SH-SY5Y (cell line): Measurements from ENCODE around the gene LCE1E.

Experiments used
- GATA2 ChIP-seq: IDR thresholded peaks from 2 replicates; pipeline ENCODE4 v1.6.1; 2011; ENCODE audit warnings: mild to moderate bottlenecking, low read depth, low read length
- GATA3 ChIP-seq: IDR thresholded peaks from 2 replicates; pipeline ENCODE4 v1.6.1; 2011; ENCODE audit warnings: low read depth, mild to moderate bottlenecking, low read length, moderate library complexity

LCE1E gene

GRCh38 chr1:152760551-152761190, 25.4 kb upstream of the LCE1E start:
- TF ChIP-seq GATA2 (no peak), GATA3 (no peak)

- TF ChIP-seq GATA2 (no peak), GATA3 (no peak)
Measured at GRCh38 chr1:152761609-152762213, 24.3 kb upstream of the LCE1E start.

DNA sequence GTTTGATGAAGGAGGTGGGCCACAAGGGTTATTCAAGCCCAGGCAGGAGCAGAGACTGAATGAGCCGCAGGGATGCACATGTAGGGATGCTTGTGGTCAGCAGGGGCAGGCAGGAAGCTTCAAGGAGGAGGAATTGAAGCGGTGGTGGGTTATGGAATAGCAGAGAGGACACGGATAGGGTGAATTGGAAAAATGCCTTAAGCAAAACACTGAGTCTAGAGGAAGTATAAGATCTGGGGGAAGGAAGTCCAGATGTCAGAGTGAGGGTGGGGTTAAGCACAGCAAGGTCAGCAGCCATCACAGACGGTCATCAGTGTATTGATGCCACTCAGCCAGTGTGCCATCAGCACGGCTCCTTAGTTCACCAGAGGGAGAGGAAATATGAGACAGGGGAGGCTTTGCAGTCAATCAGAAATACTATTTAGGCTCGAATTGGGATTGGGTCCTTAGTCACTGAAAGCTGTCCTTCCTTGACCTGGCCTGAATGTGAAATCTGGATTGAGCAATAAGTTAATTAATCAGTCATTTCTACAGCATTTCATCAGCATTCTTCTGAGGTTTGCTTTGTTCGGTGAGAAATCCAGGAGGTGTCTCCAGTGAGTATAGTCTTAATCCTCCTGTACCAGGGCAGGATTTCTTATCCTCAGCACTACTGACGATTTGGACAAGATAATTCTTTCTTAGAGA, 17.1 kb upstream of the LCE1E start:
- TF ChIP-seq GATA2: no peak
- no peak for TF ChIP-seq GATA3

- TF ChIP-seq GATA2: no peak
- TF ChIP-seq GATA3: no peak
Measured at GRCh38 chr1:152770411-152770810, 15.6 kb upstream of the LCE1E start.

- no peak for TF ChIP-seq GATA2
- no peak for TF ChIP-seq GATA3
Measured at GRCh38 chr1:152774875-152775274, 11.2 kb upstream of the LCE1E start, which contains the start of gene LCE1F. Gene LCE1F (plus strand): TSS chr1:152775140. CDS start chr1:152776372, 1,232 bp downstream.

DNA sequence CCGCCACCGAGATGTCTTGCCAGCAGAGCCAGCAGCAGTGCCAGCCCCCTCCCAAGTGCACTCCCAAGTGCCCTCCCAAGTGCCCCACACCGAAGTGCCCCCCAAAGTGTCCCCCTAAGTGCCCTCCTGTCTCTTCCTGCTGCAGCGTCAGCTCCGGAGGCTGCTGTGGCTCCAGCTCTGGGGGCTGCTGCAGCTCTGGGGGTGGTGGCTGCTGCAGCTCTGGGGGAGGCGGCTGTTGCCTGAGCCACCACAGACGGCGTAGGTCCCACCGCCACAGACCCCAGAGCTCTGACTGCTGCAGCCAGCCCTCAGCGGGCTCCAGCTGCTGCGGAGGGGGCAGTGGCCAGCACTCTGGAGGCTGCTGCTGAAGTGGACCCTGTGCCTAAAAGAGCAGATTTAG, 9.7 kb upstream of the LCE1E start:
- TF ChIP-seq GATA3 (no peak), GATA2 (no peak)

DNA sequence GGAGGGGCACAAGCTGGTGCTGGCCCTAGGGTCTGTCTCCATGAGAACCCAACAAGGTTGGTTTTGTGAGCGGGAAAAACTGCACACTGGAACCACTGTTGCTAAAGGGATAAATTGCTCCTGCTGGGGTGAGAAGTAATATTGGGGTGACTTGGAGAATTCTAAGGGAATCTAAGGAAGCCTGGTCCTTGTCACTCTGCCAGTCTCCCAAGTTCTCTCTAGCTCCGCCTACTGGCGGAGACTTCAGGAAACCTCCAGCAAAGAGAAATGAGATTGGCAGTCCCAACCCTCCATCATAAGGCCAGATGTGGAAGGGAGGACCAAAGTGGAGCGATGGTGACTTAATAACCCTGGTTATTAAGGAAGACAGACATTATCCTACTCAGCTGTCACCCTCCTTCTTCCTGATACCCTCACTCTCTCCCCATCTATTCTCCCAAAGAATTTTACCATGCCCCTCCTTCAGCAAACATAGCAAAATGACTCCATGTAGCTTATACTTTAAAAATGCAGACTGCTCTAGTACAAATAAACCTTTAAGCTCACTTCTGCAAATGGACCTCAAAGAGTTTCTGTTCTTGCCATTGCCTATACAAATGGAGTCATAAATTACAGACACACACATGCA, 8.4 kb upstream of the LCE1E start:
- no peak for TF ChIP-seq GATA3
- no peak for TF ChIP-seq GATA2

GRCh38 chr1:152783095-152783494, 3.0 kb upstream of the LCE1E start:
- TF ChIP-seq GATA2: no peak
- TF ChIP-seq GATA3: no peak

DNA sequence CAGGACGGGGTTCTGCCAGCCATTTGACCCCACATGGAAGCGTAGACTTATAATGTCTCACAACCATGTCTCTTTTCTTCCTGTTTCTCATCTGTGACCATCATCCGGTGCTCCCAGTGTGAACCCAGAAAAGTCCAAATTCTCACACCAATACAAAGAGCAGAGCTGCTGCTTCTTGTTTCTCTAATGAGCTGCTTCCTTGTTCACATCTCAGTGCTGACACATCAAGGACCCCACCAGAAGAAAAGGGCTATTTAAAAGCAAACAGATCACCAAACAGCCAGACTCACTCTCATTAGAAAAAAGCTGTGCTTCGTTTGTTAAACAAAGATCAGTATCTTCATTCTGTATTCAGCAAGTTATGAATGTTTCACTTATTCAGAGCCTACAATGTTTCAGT, 9.6 kb downstream of the LCE1E start:
- TF ChIP-seq GATA3 (no peak), GATA2 (no peak)

DNA sequence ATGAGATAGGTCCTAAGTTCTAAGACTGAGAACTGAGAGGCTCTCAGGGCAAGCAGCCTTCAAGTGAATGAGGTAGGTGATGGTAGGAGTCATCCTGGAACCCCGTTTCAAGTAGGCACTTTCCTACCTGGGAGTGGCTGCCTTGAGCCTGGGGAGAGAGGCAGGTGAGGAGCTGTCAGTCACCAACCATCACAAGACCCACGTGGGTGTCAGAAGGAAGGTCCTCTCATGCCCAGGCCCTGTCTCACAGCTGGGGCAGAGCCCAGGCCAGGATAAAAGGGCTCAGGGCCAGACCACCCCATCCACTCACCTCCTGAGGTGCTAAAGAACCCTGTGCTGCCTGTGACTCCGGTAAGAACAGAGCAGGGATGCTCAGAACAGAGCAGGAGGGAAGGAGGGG, 10.4 kb downstream of the LCE1E start, which contains the start of gene LCE1D:
Gene LCE1D (plus strand): TSS at position 301 of the 400 bp plus-strand sequence. CDS start 1,074 bp downstream, outside the sequence.
- TF ChIP-seq GATA3 (no peak), GATA2 (no peak)

DNA sequence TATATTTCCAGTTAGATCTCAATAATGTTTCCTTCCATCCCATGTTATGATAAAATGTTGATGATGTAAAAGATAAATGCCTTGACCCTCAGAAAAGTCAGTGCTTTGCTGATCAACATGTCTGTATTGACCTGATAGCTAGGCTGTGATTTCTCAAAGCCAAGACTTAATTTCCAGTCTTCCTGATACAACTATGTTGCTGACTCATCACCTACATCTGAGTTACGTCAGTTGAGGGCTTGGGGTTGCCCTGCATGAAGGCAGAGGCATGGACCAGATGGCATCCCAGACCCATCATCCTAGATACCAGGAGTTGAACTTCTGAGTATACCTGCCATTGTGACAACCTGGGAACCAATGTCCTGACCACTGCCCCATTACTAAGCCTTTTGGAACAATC, 15.3 kb downstream of the LCE1E start:
- TF ChIP-seq GATA2: no peak
- TF ChIP-seq GATA3: no peak

GRCh38 chr1:152806576-152806975, 20.5 kb downstream of the LCE1E start, which contains the start of gene LCE1C:
Gene LCE1C (minus strand): TSS chr1:152806651. CDS start chr1:152805478, 1,173 bp downstream.
- TF ChIP-seq GATA3: no peak
- TF ChIP-seq GATA2: no peak

- TF ChIP-seq GATA2 (no peak), GATA3 (no peak)
Measured at GRCh38 chr1:152811050-152811449, 25.0 kb downstream of the LCE1E start.

DNA sequence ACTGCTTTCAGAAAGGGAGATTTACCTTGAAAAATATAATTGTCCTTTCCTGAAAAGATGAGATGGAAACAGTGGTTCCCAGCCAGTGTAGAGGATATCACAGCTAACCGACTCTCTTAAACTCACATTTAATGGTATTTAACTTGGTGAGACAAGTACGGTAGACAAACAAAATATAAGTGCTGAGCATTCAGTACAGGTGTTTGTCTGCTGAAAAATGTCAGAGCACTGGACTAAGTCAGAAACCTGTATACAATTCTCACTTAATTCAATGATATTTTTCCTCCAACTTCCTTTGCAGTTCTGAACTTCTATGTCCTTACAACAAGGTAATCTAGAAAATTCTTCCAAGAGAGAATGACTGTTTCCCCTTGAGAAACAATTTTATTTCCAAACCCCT, 25.6 kb downstream of the LCE1E start, which contains the start of gene LCE1B:
Gene LCE1B (plus strand): TSS at position 301 of the 400 bp plus-strand sequence. CDS start 476 bp downstream, outside the sequence.
- no peak for TF ChIP-seq GATA3
- no peak for TF ChIP-seq GATA2

- no peak for TF ChIP-seq GATA2
- no peak for TF ChIP-seq GATA3
Measured at GRCh38 chr1:152817309-152817708, 31.3 kb downstream of the LCE1E start.
